HepG2 (cell line): ENCODE measurements around the gene PIAS3. TPM values are rescaled to one million over a fixed set of nuclear protein-coding genes. Genes with fewer than 3 reads are reported as not detected.

Experiments
- ATAC-seq: fragments of 200-7000 bp; cut with Tn5 transposase; 3 replicates; pipeline ENCODE4 v1.9.1; 2020; ENCODE audit warnings: mild to moderate bottlenecking, moderate library complexity
- BruUV-seq: library from RNA; stranded (reverse); fragments of 400-500 nt; replicated peaks from 2 replicates; lab custom pipeline; 2021; lab: Mats Ljungman, UMichigan
- CTCF ChIA-PET: fragments of 300-600 bp; formaldehyde crosslinking; extraction: SDS; loops from one replicate; lab custom pipeline; 2021; ENCODE audit warnings: low total read pairs, inconsistent platforms, low intra/inter-chr PET ratio; lab: Yijun Ruan, JAX
- POLR2A ChIA-PET: fragments of 350-600 bp; sonication (Branson Sonifier 250); formaldehyde crosslinking; loops from one replicate; lab custom pipeline; 2020; ENCODE audit warnings: antibody characterized with exemption, inconsistent platforms; lab: Yijun Ruan, JAX
- DNase-seq: peaks from one replicate; pipeline ENCODE4 v3.0.0-alpha.2; 2015; ENCODE audit warnings: low spot score
- FAIRE-seq: peaks from 3 replicates; lab custom pipeline; 2011; peaks lifted over from hg19 to GRCh38; lab: Jason Lieb, UNC
- H2AFZ ChIP-seq: one replicate; pipeline ENCODE4 v1.6.1; 2011; ENCODE audit warnings: low read length, inconsistent platforms
- H3K27ac ChIP-seq: fragments of 300-600 bp; 3 replicates; pipeline ENCODE4 v1.8.0; 2011; ENCODE audit warnings: mixed run types, mild to moderate bottlenecking, mixed read lengths, low read length, inconsistent platforms; ENCODE audit not compliant: insufficient read depth; ENCODE audit errors: extremely low read length
- H3K27me3 ChIP-seq, 2 experiments: fragments of 200-600 bp in 1 of 2; 2 replicates in 1 of 2; 3 replicates in 1 of 2; pipeline versions ENCODE4 v1.6.0 to v1.8.0; 2011; ENCODE audit warnings: low read length in 2 of 2, mild to moderate bottlenecking in 2 of 2, moderate library complexity in 2 of 2, inconsistent platforms in 1 of 2; ENCODE audit not compliant: insufficient read depth in 2 of 2, control insufficient read depth in 1 of 2
- H3K36me3 ChIP-seq, 2 experiments: fragments of 200-600 bp in 1 of 2; replicated peaks in 1 of 2; 2 replicates in 1 of 2; 3 replicates in 1 of 2; pipeline versions ENCODE4 v1.5.1 to v1.8.0; 2011; ENCODE audit warnings: low read length in 2 of 2, inconsistent platforms in 1 of 2; ENCODE audit not compliant: insufficient read depth in 2 of 2, control insufficient read depth in 1 of 2
- H3K4me1 ChIP-seq: 2 replicates; pipeline ENCODE4 v1.5.1; 2012; ENCODE audit warnings: low read length, inconsistent platforms; ENCODE audit not compliant: insufficient read depth
- H3K4me2 ChIP-seq: 2 replicates; pipeline ENCODE4 v1.6.0; 2011; ENCODE audit warnings: low read depth, low read length, inconsistent platforms
- H3K4me3 ChIP-seq, 3 experiments: fragments of 200-600 bp in 1 of 3; sonication (generic), shearing (Covaris generic) in 1 of 3; replicated peaks in 1 of 3; 2 replicates each; pipeline ENCODE4 v1.5.1; 2011 to 2016; ENCODE audit warnings: low read length in 3 of 3, inconsistent platforms in 2 of 3, low read depth in 2 of 3, mild to moderate bottlenecking in 2 of 3, control low read depth in 1 of 3, mixed read lengths in 1 of 3; ENCODE audit not compliant: insufficient read depth in 1 of 3
- H3K79me2 ChIP-seq: one replicate; pipeline ENCODE4 v1.6.1; 2011; ENCODE audit warnings: low read length, inconsistent platforms; ENCODE audit not compliant: insufficient read depth
- H3K9ac ChIP-seq: 2 replicates; pipeline ENCODE4 v1.6.0; 2011; ENCODE audit warnings: mild to moderate bottlenecking, low read depth, low read length, inconsistent platforms; ENCODE audit not compliant: insufficient read depth
- H3K9me3 ChIP-seq: 2 replicates; pipeline ENCODE4 v1.5.1; 2012; ENCODE audit warnings: mild to moderate bottlenecking, low read length
- H4K20me1 ChIP-seq: 2 replicates; pipeline ENCODE4 v1.6.0; 2011; ENCODE audit warnings: inconsistent platforms, mild to moderate bottlenecking, low read length, moderate library complexity; ENCODE audit not compliant: insufficient read depth
- ARNTL ChIP-seq: sonication (generic); formaldehyde crosslinking; IDR thresholded peaks from 2 replicates; pipeline ENCODE4 v1.4.0; 2020; ENCODE audit warnings: mild to moderate bottlenecking, missing genetic modification reagents
- ATF1 ChIP-seq: IDR thresholded peaks from 2 replicates; pipeline ENCODE4 v1.6.1; 2016; ENCODE audit warnings: mild to moderate bottlenecking, control low read depth
- EHMT2 ChIP-seq: fragments of 200-600 bp; sonication (generic); IDR thresholded peaks from 2 replicates; pipeline ENCODE4 v1.7.0; 2017; ENCODE audit warnings: antibody characterized with exemption, low read depth, low read length, borderline replicate concordance
- FLYWCH1 ChIP-seq: sonication (generic); formaldehyde crosslinking; IDR thresholded peaks from 2 replicates; pipeline ENCODE4 v1.8.1; 2023; ENCODE audit warnings: mild to moderate bottlenecking, missing genetic modification reagents
- MED1 ChIP-seq: sonication (generic); formaldehyde crosslinking; IDR thresholded peaks from 2 replicates; pipeline ENCODE4 v1.4.0; 2020; ENCODE audit warnings: missing genetic modification reagents
- NCOA5 ChIP-seq: sonication (generic); formaldehyde crosslinking; IDR thresholded peaks from 2 replicates; pipeline ENCODE4 v1.4.0; 2020; ENCODE audit warnings: missing genetic modification reagents
- PCBP1 ChIP-seq: fragments of 200-400 bp; formaldehyde crosslinking; IDR thresholded peaks from 2 replicates; pipeline ENCODE4 v1.6.1; 2017; ENCODE audit warnings: mild to moderate bottlenecking, low read depth, low read length, borderline replicate concordance
- POLR2G ChIP-seq: fragments of 200-400 bp; formaldehyde crosslinking; IDR thresholded peaks from 2 replicates; pipeline ENCODE4 v1.6.1; 2018; ENCODE audit warnings: mild to moderate bottlenecking, low read depth, low read length, moderate library complexity
- RORA ChIP-seq: sonication (generic); formaldehyde crosslinking; IDR thresholded peaks from 2 replicates; pipeline ENCODE4 v1.5.0; 2020; ENCODE audit warnings: mild to moderate bottlenecking, missing genetic modification reagents, moderate library complexity
- SNAPC2 ChIP-seq: sonication (generic); formaldehyde crosslinking; IDR thresholded peaks from 2 replicates; pipeline ENCODE4 v1.8.1; 2022; ENCODE audit warnings: mild to moderate bottlenecking, missing genetic modification reagents
- SP140L ChIP-seq: sonication (generic); formaldehyde crosslinking; IDR thresholded peaks from 2 replicates; pipeline ENCODE4 v1.4.0; 2020; ENCODE audit warnings: missing genetic modification reagents, borderline replicate concordance
- ZNF260 ChIP-seq: sonication (generic); formaldehyde crosslinking; IDR thresholded peaks from 2 replicates; pipeline ENCODE4 v1.4.0; 2020; ENCODE audit warnings: missing genetic modification reagents, low read depth, mild to moderate bottlenecking, borderline replicate concordance
- ZNF263 ChIP-seq: sonication (generic); formaldehyde crosslinking; IDR thresholded peaks from 2 replicates; pipeline ENCODE4 v1.4.0; 2020; ENCODE audit warnings: missing genetic modification reagents
- ZNF282 ChIP-seq: fragments of 450-650 bp; IDR thresholded peaks from 2 replicates; pipeline ENCODE4 v1.6.1; 2018; ENCODE audit not compliant: partially characterized antibody
- ZNF3 ChIP-seq: IDR thresholded peaks from 2 replicates; pipeline ENCODE4 v1.7.0; 2017; ENCODE audit warnings: inconsistent platforms
- ZNF343 ChIP-seq: sonication (generic); formaldehyde crosslinking; IDR thresholded peaks from 2 replicates; pipeline ENCODE4 v1.4.0; 2020; ENCODE audit warnings: mild to moderate bottlenecking, missing genetic modification reagents
- ZNF577 ChIP-seq: sonication (generic); formaldehyde crosslinking; IDR thresholded peaks from 2 replicates; pipeline ENCODE4 v1.4.0; 2020; ENCODE audit warnings: mild to moderate bottlenecking, low read depth, missing genetic modification reagents, borderline replicate concordance
- ZNF790 ChIP-seq: sonication (generic); formaldehyde crosslinking; IDR thresholded peaks from 2 replicates; pipeline ENCODE4 v1.8.0; 2022; ENCODE audit warnings: missing genetic modification reagents, mild to moderate bottlenecking, borderline replicate concordance
- ZNF878 ChIP-seq: sonication (generic); formaldehyde crosslinking; IDR thresholded peaks from 2 replicates; pipeline ENCODE4 v1.8.1; 2023; ENCODE audit warnings: mild to moderate bottlenecking, missing genetic modification reagents, moderate library complexity
- WGBS: methylation state at CpG from one replicate; pipeline ENCODE4 v1.1.6; 2017; ENCODE audit warnings: low lambda C conversion rate; 5-methylcytosine and 5-hydroxymethylcytosine counted together
- in situ Hi-C: cut with HindIII; loops from 2 replicates; pipeline ENCODE4 v1.10.0; 2017; ENCODE audit warnings: low pct_unique_long_range_greater_than_20kb; ENCODE audit not compliant: extremely low pct_ligation_motif_present
- intact Hi-C: fragments of 100-400 bp; cut with micrococcal nuclease; formaldehyde crosslinking; loops from one replicate; pipeline ENCODE4 v1.10.0; 2022; ENCODE audit not compliant: unreplicated experiment
- polyA plus RNA-seq, 8 experiments: library from polyadenylated mRNA; depleted of rRNA in 3 of 8; stranded (reverse) in 7 of 8; unstranded in 1 of 8; fragments of >200 nt; fragmentation: Illumina TruSeq in 4 of 8; extraction: Trizol in 4 of 8; gene quantifications; 2 replicates each; pipeline versions ENCODE4 v1.2.1 to v1.2.3, GENCODE V29; 2011 to 2016; ENCODE audit warnings: low read depth in 4 of 8, missing spikeins in 1 of 8, mixed read lengths in 1 of 8; ENCODE audit not compliant: insufficient read depth in 1 of 8
- total RNA-seq, 5 experiments: library from RNA; depleted of rRNA; stranded (reverse); fragments of >200 nt; fragmentation: Illumina TruSeq; extraction: Trizol; gene quantifications; 2 replicates each; pipeline ENCODE4 v1.2.3, GENCODE V29; 2016; ENCODE audit warnings: low read depth in 1 of 5
- TF ChIP-seq, protein P1 (sequence below): sonication (generic); formaldehyde crosslinking; IDR thresholded peaks from 2 replicates; pipeline ENCODE4 v1.4.0; 2020; ENCODE audit warnings: mild to moderate bottlenecking, missing genetic modification reagents, borderline replicate concordance
- TF ChIP-seq, protein P2 (sequence below): sonication (generic); formaldehyde crosslinking; IDR thresholded peaks from 2 replicates; pipeline ENCODE4 v1.4.0; 2020; ENCODE audit warnings: mild to moderate bottlenecking, missing genetic modification reagents

Gene PIAS3
- total and polyA plus RNA-seq, 2 of the 13 experiments (the other 11 are each of a cell fraction or from before 2014, with no cell fraction given) = 3.7 to 8.0 TPM

DNA sequence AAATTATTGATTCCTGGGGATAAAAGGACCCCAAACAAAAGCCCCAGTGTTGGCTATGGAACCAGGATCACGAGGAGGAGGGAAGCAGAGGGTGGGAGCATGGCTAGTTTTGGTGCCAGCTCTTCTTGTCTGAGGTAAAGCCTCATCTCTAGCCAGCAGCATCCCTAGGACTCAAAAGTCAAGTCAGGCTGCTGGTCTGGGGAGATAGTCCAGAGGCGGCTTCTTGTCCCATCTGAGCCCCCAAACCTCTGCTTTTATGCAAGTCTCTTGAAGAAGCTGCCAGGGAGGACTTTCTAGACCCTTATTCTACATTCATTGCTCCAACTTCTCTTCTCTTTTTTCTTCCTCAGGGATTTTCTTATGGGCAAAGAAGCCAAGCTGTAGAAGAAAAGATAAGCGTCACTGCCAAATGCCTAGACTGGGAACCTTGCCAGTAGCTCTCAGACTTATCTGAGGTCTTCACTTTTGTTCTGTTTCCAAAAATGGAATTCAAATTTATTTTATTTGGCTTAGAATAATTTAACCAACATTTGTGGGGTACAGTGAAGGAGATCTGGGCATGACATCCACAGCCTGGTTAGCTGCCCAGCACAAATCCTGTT lies 33.7 kb upstream of the PIAS3 start:
- TSS peak; percentile 97 for BruUV-seq
- Histone ChIP-seq H3K4me3 (no peak overlapping the region; a peak in 1 of 6 replicates), H3K9me3 (no peaks in the 10 kb centered on the region), H3K9ac (peak overlapping the region; percentile 42; the same call in 1 of the 2 replicates), H3K4me1 (peaks cover 81% of the 10 kb centered on the region), H3K79me2 (no peaks in the 10 kb centered on the region), H3K27me3 (no peaks in the 10 kb centered on the region), H4K20me1 (no peaks in the 10 kb centered on the region), H2AFZ (no peak overlapping the region), H3K4me2 (peak overlapping the region; percentile 71), H3K27ac (peak overlapping the region; percentile 63), H3K36me3 (no peaks in the 10 kb centered on the region)
- ChIA-PET POLR2A (interaction anchor here (0.9 to 2.9 kb wide), 16 partner anchors 10 to 160 kb away, joined by 3 to 29 read pairs (median 4); partner anchors contain the start of genes ANKRD34A, ITGA10, NUDT17 and PEX11B), CTCF (interaction anchor here (1.0 to 3.3 kb wide), 7 partner anchors 8 to 121 kb away, joined by 3 to 93 read pairs (median 7); partner anchors contain the start of genes ITGA10 and RBM8A)
- intact Hi-C loops (loop anchor here (1.0 to 5.0 kb wide), 6 partner anchors 18 to 121 kb away; partner anchors contain the start of genes ITGA10, LIX1L, PIAS3 and RBM8A), in situ Hi-C loops (no loop called here)
- TF ChIP-seq RORA (CRISPR knock-in tag) (no peak), SP140L (no peak), PCBP1 (no peak), ATF1 (CRISPR knock-in tag) (peak; percentile 8; the same call in 1 of the 2 replicates), ZNF3 (CRISPR knock-in tag) (no peak), ZNF343 (CRISPR knock-in tag) (0 out of 2 replicates have a peak, but pooled peaks have one; percentile 20), NCOA5 (CRISPR knock-in tag) (no peak), ZNF260 (CRISPR knock-in tag) (no peak), ZNF282 (no peak), MED1 (CRISPR knock-in tag) (no peak), ARNTL (no peak), FLYWCH1 (no peak), ZNF577 (CRISPR knock-in tag) (no peak), ZNF263 (CRISPR knock-in tag) (0 out of 2 replicates have a peak, but pooled peaks have one; percentile 15), ZNF790 (CRISPR knock-in tag) (0 out of 2 replicates have a peak, but pooled peaks have one; percentile 33), ZNF878 (0 out of 2 replicates have a peak, but pooled peaks have one; percentile 13), EHMT2 (no peak), POLR2G (0 out of 2 replicates have a peak, but pooled peaks have one; percentile 6), SNAPC2 (no peak)
- TF ChIP-seq, protein P1, sequence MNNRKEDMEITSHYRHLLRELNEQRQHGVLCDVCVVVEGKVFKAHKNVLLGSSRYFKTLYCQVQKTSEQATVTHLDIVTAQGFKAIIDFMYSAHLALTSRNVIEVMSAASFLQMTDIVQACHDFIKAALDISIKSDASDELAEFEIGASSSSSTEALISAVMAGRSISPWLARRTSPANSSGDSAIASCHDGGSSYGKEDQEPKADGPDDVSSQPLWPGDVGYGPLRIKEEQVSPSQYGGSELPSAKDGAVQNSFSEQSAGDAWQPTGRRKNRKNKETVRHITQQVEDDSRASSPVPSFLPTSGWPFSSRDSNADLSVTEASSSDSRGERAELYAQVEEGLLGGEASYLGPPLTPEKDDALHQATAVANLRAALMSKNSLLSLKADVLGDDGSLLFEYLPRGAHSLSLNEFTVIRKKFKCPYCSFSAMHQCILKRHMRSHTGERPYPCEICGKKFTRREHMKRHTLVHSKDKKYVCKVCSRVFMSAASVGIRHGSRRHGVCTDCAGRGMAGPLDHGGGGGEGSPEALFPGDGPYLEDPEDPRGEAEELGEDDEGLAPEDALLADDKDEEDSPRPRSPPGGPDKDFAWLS (CRISPR knock-in tag) = 0 out of 2 replicates have a peak, but pooled peaks have one; percentile 28
- TF ChIP-seq, protein P2, sequence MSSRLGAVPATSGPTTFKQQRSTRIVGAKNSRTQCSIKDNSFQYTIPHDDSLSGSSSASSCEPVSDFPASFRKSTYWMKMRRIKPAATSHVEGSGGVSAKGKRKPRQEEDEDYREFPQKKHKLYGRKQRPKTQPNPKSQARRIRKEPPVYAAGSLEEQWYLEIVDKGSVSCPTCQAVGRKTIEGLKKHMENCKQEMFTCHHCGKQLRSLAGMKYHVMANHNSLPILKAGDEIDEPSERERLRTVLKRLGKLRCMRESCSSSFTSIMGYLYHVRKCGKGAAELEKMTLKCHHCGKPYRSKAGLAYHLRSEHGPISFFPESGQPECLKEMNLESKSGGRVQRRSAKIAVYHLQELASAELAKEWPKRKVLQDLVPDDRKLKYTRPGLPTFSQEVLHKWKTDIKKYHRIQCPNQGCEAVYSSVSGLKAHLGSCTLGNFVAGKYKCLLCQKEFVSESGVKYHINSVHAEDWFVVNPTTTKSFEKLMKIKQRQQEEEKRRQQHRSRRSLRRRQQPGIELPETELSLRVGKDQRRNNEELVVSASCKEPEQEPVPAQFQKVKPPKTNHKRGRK (CRISPR knock-in tag) = no peak
- peak; percentile 52 for ATAC-seq
- no peak for FAIRE-seq
- no peak for DNase-seq
- 57% methylated on average over 3 of the region's 3 CpGs for WGBS
